Measurements from ENCODE around the gene C1QTNF4. TPM values are rescaled to one million over a fixed set of nuclear protein-coding genes. Genes with fewer than 3 reads are reported as not detected.

Gene C1QTNF4
- total and polyA plus RNA-seq, 2 of the 13 experiments (the other 11 are each of a cell fraction or from before 2014, with no cell fraction given): not detected

- peak; percentile 66 for TF ChIP-seq ARID4A (CRISPR knock-in tag; IDR thresholded peaks at IDR 0.05; ENCODE audit: borderline replicate concordance)
- TF ChIP-seq MYPOP (CRISPR knock-in tag; IDR thresholded peaks at IDR 0.05): no peak; the same call in 1 of the 2 replicates
- peak; percentile 70; the same call in 1 of the 2 replicates for TF ChIP-seq HOXA5 (CRISPR knock-in tag; IDR thresholded peaks at IDR 0.05)
- TF ChIP-seq ETS1 (CRISPR knock-in tag; IDR thresholded peaks at IDR 0.05): no peak
- peak; percentile 80; the same call in 1 of the 2 replicates for TF ChIP-seq CSRNP1 (CRISPR knock-in tag; IDR thresholded peaks at IDR 0.05)
- peak; percentile 42; the same call in 1 of the 2 replicates for TF ChIP-seq PHF8 (CRISPR knock-in tag; IDR thresholded peaks at IDR 0.05)
- peak; percentile 50; the same call in 1 of the 2 replicates for TF ChIP-seq ZNF292 (CRISPR knock-in tag; IDR thresholded peaks at IDR 0.05; ENCODE audit: borderline replicate concordance, low read depth)
- 0 out of 2 replicates have a peak, but pooled peaks have one; percentile 10 for TF ChIP-seq RARA (CRISPR knock-in tag; IDR thresholded peaks at IDR 0.05)
- TF ChIP-seq KLF6 (CRISPR knock-in tag; IDR thresholded peaks at IDR 0.05): 0 out of 2 replicates have a peak, but pooled peaks have one; percentile 35
- no peak for TF ChIP-seq BHLHE40 (IDR thresholded peaks at IDR 0.05; ENCODE audit: low read length)
- peak; percentile 74; the same call in 1 of the 2 replicates for TF ChIP-seq BORCS8-MEF2B (CRISPR knock-in tag; IDR thresholded peaks at IDR 0.05)
- TF ChIP-seq ZBTB33 (CRISPR knock-in tag; IDR thresholded peaks at IDR 0.05): no peak
- peak; percentile 73; the same call in 1 of the 2 replicates for TF ChIP-seq MEIS1 (CRISPR knock-in tag; IDR thresholded peaks at IDR 0.05; ENCODE audit: borderline replicate concordance)
- TF ChIP-seq NR2C2 (CRISPR knock-in tag; IDR thresholded peaks at IDR 0.05; ENCODE audit: borderline replicate concordance): no peak; the same call in none of the 2 replicates
- TF ChIP-seq ZNF414 (CRISPR knock-in tag; IDR thresholded peaks at IDR 0.05): no peak
- 0 out of 2 replicates have a peak, but pooled peaks have one; percentile 50 for TF ChIP-seq EED (CRISPR knock-in tag; IDR thresholded peaks at IDR 0.05)
- peak; percentile 71; the same call in 1 of the 2 replicates for TF ChIP-seq YEATS4 (CRISPR knock-in tag; IDR thresholded peaks at IDR 0.05; ENCODE audit: borderline replicate concordance)
Measured at GRCh38 chr11:47587723-47588326, 6.4 kb downstream of the C1QTNF4 start (continued).
